Panc1 (cell line): ENCODE measurements around the gene UCHL5. TPM values are rescaled to one million over a fixed set of nuclear protein-coding genes. Genes with fewer than 3 reads are reported as not detected.

Source experiments
- ATAC-seq: fragments of 200-7000 bp; cut with Tn5 transposase; 2 replicates; pipeline ENCODE4 v1.9.1; 2020; ENCODE audit warnings: mild to moderate bottlenecking, moderate library complexity
- BruUV-seq: library from RNA; stranded (reverse); fragments of 400-500 nt; replicated peaks from 2 replicates; lab custom pipeline; 2021; lab: Mats Ljungman, UMichigan
- CTCF ChIA-PET: fragments of 300-600 bp; sonication (Branson Sonifier 250); formaldehyde crosslinking; loops from one replicate; lab custom pipeline; 2022; ENCODE audit warnings: antibody characterized with exemption; lab: Charles Lee
- POLR2A ChIA-PET: fragments of 300-600 bp; sonication (Branson Sonifier 250); formaldehyde crosslinking; loops from one replicate; lab custom pipeline; 2022; ENCODE audit warnings: antibody characterized with exemption; lab: Charles Lee
- DNase-seq: peaks from one replicate; pipeline ENCODE4 v3.0.0-alpha.2; 2010; ENCODE audit warnings: low read depth, low spot score
- H3K27ac ChIP-seq: 2 replicates; pipeline ENCODE4 v1.5.1; 2011; ENCODE audit warnings: mild to moderate bottlenecking, low read length, inconsistent platforms
- H3K27me3 ChIP-seq: fragments of 200-500 bp; sonication (Bioruptor generic); 2 replicates; pipeline ENCODE4 v1.6.0; 2014; ENCODE audit warnings: low read length, inconsistent platforms; ENCODE audit not compliant: control insufficient read depth, insufficient read depth
- H3K36me3 ChIP-seq: fragments of 200-500 bp; sonication (Bioruptor generic); 2 replicates; pipeline ENCODE4 v1.5.1; 2014; ENCODE audit warnings: inconsistent platforms, mild to moderate bottlenecking, low read length, moderate library complexity; ENCODE audit not compliant: control insufficient read depth, insufficient read depth
- H3K4me1 ChIP-seq: 2 replicates; pipeline ENCODE4 v1.5.1; 2011; ENCODE audit warnings: inconsistent platforms, mild to moderate bottlenecking, low read length, moderate library complexity; ENCODE audit not compliant: control insufficient read depth, insufficient read depth
- H3K4me3 ChIP-seq, 2 experiments: 2 replicates each; pipeline ENCODE4 v1.5.1; 2011 to 2012; ENCODE audit warnings: low read depth in 2 of 2, low read length in 2 of 2, mild to moderate bottlenecking in 2 of 2, inconsistent platforms in 1 of 2, moderate library complexity in 1 of 2
- H3K9me3 ChIP-seq: fragments of 200-500 bp; sonication (Bioruptor generic); 2 replicates; pipeline ENCODE4 v1.5.1; 2014; ENCODE audit warnings: low read depth, mild to moderate bottlenecking, inconsistent platforms, low read length, moderate library complexity; ENCODE audit not compliant: control insufficient read depth, insufficient read depth
- CTCF ChIP-seq: fragments of 450-650 bp; IDR thresholded peaks from 2 replicates; pipeline ENCODE4 v1.5.1; 2017; ENCODE audit warnings: mild to moderate bottlenecking
- POLR2AphosphoS5 ChIP-seq: IDR thresholded peaks from 2 replicates; pipeline ENCODE4 v1.6.1; 2012; ENCODE audit warnings: mild to moderate bottlenecking, low read depth, low read length, moderate library complexity
- REST ChIP-seq, 2 experiments: IDR thresholded peaks; 2 replicates each; pipeline ENCODE4 v1.6.1; 2011 to 2012; ENCODE audit warnings: low read depth in 2 of 2, control low read depth in 1 of 2, low read length in 1 of 2, mild to moderate bottlenecking in 1 of 2, moderate library complexity in 1 of 2; ENCODE audit not compliant: insufficient read depth in 1 of 2
- SIN3A ChIP-seq: IDR thresholded peaks from 2 replicates; pipeline ENCODE4 v1.6.1; 2012; ENCODE audit warnings: low read depth, mild to moderate bottlenecking, low read length, moderate library complexity, borderline replicate concordance; ENCODE audit not compliant: insufficient read depth
- TCF7L2 ChIP-seq: IDR thresholded peaks from 2 replicates; pipeline ENCODE4 v1.6.1; 2011; ENCODE audit warnings: mild to moderate bottlenecking, low read depth, low read length, inconsistent platforms
- in situ Hi-C: cut with HindIII; loops from 2 replicates; pipeline ENCODE4 v1.10.0; 2016; ENCODE audit warnings: low sequenced_read_pairs, low pct_unique_long_range_greater_than_20kb
- intact Hi-C: fragments of 100-400 bp; cut with micrococcal nuclease; formaldehyde crosslinking; loops from one replicate; pipeline ENCODE4 v1.10.0; 2022; ENCODE audit not compliant: unreplicated experiment
- total RNA-seq: library from RNA; stranded (reverse); gene quantifications from one replicate; pipeline ENCODE4 v1.2.1, GENCODE V29; 2021; ENCODE audit not compliant: unreplicated experiment

UCHL5 gene
- total RNA-seq, 1 experiment from 2014 or later: 42.6 TPM

- no peak for TF ChIP-seq TCF7L2
- TF ChIP-seq SIN3A: no peak
- TF ChIP-seq CTCF: no peak
- no peak for TF ChIP-seq POLR2AphosphoS5
- TF ChIP-seq REST (IDR thresholded peaks at IDR 0.05; ENCODE audit: insufficient read depth in 1 of 2, low read depth in 2 of 2, low read length in 1 of 2): no peak
- in situ Hi-C loops (no loop called here), intact Hi-C loops (no loop called here)
- no TSS peak for BruUV-seq
- CTCF ChIA-PET: no interaction called here
- no peak overlapping the region for H3K4me3 ChIP-seq
- no peak for ATAC-seq
- no peaks in the 10 kb centered on the region for H3K36me3 ChIP-seq
- DNase-seq: no peak
- POLR2A ChIA-PET: no interaction called here
- H3K27ac ChIP-seq: no peak overlapping the region
- no peaks in the 10 kb centered on the region for H3K4me1 ChIP-seq
- H3K27me3 ChIP-seq: no peaks in the 10 kb centered on the region
- H3K9me3 ChIP-seq: no peaks in the 10 kb centered on the region
Observed at GRCh38 chr1:192967901-192968300, 91.3 kb downstream of the UCHL5 start.

GRCh38 chr1:192967211-192967877 is 91.8 kb downstream of the UCHL5 start:
- H3K36me3 ChIP-seq: no peaks in the 10 kb centered on the region
- no peak overlapping the region for H3K27ac ChIP-seq
- in situ Hi-C loops: no loop called here
- no peak for DNase-seq
- H3K9me3 ChIP-seq: no peaks in the 10 kb centered on the region
- no peaks in the 10 kb centered on the region for H3K4me1 ChIP-seq
- no peak for ATAC-seq
- ChIA-PET CTCF (no interaction called here), POLR2A (no interaction called here)
- TF ChIP-seq POLR2AphosphoS5 (no peak), TCF7L2 (no peak), REST (IDR thresholded peaks at IDR 0.05; ENCODE audit: insufficient read depth in 1 of 2, low read depth in 2 of 2, low read length in 1 of 2) (no peak), CTCF (no peak), SIN3A (no peak)
- no peaks in the 10 kb centered on the region for H3K27me3 ChIP-seq
- intact Hi-C loops: no loop called here
- H3K4me3 ChIP-seq: no peak overlapping the region
- BruUV-seq: no TSS peak
